Activated T-cell treated with anti-CD3 and anti-CD28 coated beads, Interleukin-2, amount 50 U/mL, for 72 hours (primary cell): ENCODE data around the gene HACD4. TPM values are rescaled to one million over a fixed set of nuclear protein-coding genes. Genes with fewer than 3 reads are reported as not detected.
A peak's percentile ranks its signal among the peaks of the same experiment; 100 is the strongest.

Experiments used
- ATAC-seq, 2 donors: fragments of 150-1000 bp; cut with Tn5 transposase; replicated peaks in 1 of 2; 2 replicates each; pipeline ENCODE4 v1.10.0; 2021; ENCODE audit warnings: moderate library complexity in 2 of 2, mild to moderate bottlenecking in 1 of 2
- DNase-seq, 2 donors: peaks; one replicate each; pipeline ENCODE4 v3.0.0; 2021 to 2022; ENCODE audit warnings: mixed read lengths in 1 of 2
- H3K27ac Mint-ChIP-seq: one replicate; pipeline ENCODE4 v1.8.0; 2022; ENCODE audit warnings: mild to moderate bottlenecking, moderate library complexity, mixed read lengths
- H3K27me3 Mint-ChIP-seq: one replicate; pipeline ENCODE4 v1.8.0; 2022; ENCODE audit warnings: low read depth, mixed read lengths
- H3K36me3 Mint-ChIP-seq, 2 donors: one replicate each; pipeline ENCODE4 v1.8.0; 2022; ENCODE audit warnings: mixed read lengths in 2 of 2, mild to moderate bottlenecking in 1 of 2; ENCODE audit not compliant: insufficient read depth in 2 of 2
- H3K4me1 Mint-ChIP-seq: one replicate; pipeline ENCODE4 v1.8.0; 2022; ENCODE audit warnings: low read depth, mixed read lengths
- H3K4me3 Mint-ChIP-seq, 2 donors: one replicate each; pipeline ENCODE4 v1.8.0; 2022; ENCODE audit warnings: mild to moderate bottlenecking in 2 of 2, mixed read lengths in 2 of 2, moderate library complexity in 2 of 2
- H3K9me3 Mint-ChIP-seq, 2 donors: one replicate each; pipeline ENCODE4 v1.8.0; 2022; ENCODE audit warnings: mixed read lengths in 2 of 2
- total RNA-seq, 2 donors: library from RNA; stranded (reverse); gene quantifications; one replicate each; pipeline ENCODE4 v1.2.3, GENCODE V29; 2022

HACD4 gene
- total RNA-seq, 2 donors from 2014 or later = 1.8 to 3.3 TPM

GRCh38 chr9:21039302-21039701 is 7.9 kb upstream of the HACD4 start:
- no peaks in the 10 kb centered on the region for H3K27me3 Mint-ChIP-seq
- DNase-seq = no peak
- no peak for ATAC-seq
- peaks cover 6% of the 10 kb centered on the region for H3K4me1 Mint-ChIP-seq
- H3K27ac Mint-ChIP-seq = no peak overlapping the region
- H3K36me3 Mint-ChIP-seq = no peaks in the 10 kb centered on the region
- H3K9me3 Mint-ChIP-seq = no peaks in the 10 kb centered on the region
- H3K4me3 Mint-ChIP-seq = no peak overlapping the region

DNA sequence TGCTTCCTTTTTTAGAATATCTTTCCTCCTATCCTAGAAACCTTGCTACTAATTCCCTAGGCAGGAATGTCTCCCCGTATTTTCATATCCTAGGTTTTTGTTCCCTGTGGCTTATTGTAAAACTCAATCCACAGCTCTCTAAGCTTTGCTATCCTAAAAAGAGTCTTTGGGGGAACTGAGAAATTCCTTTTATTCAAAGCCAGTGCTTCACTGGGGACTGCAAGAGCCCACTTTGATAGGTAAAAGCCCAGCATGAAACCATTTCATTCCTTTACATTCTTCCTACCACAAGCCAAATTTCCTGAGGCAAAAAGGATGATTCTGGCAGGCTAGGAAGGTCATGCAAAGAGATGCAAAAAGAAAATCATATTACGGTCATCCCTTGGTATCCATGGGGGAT is 5.8 kb upstream of the HACD4 start:
- DNase-seq = no peak
- Mint-ChIP-seq H3K4me3 (no peak overlapping the region), H3K27me3 (no peaks in the 10 kb centered on the region), H3K4me1 (peaks cover 15% of the 10 kb centered on the region), H3K9me3 (peaks cover 0 to 2% of the 10 kb centered on the region in 2 donors), H3K27ac (no peak overlapping the region), H3K36me3 (peaks cover 0 to 2% of the 10 kb centered on the region in 2 donors)
- no peak for ATAC-seq

DNA sequence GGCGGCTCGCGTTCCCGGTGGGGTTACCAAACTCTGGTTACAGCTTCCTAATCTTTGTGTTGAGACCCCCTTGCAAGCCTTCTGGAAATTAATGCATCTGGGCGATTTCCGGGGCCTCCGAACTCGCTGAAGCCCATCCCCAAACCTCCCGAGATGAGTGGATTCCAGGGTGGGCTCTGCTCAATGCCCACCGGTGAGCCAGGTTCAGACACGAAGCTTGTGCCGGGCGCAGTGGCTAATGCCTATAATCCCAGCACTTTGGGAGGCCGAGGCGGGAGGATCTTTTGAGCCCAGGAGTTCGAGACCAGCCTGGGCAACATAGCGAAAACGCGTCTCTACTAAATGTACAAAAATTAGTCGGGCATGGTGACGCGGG is 356 bp upstream of the HACD4 start:
- no peak for DNase-seq
- H3K4me3 Mint-ChIP-seq = peak overlapping the region in 1 of 2 donors; percentile 63
- H3K9me3 Mint-ChIP-seq = peaks cover 0 to 2% of the 10 kb centered on the region in 2 donors
- H3K27ac Mint-ChIP-seq = no peak overlapping the region
- no peaks in the 10 kb centered on the region for H3K27me3 Mint-ChIP-seq
- ATAC-seq = no peak
- peaks cover 16% of the 10 kb centered on the region for H3K4me1 Mint-ChIP-seq
- peaks cover 0 to 2% of the 10 kb centered on the region in 2 donors for H3K36me3 Mint-ChIP-seq

DNA sequence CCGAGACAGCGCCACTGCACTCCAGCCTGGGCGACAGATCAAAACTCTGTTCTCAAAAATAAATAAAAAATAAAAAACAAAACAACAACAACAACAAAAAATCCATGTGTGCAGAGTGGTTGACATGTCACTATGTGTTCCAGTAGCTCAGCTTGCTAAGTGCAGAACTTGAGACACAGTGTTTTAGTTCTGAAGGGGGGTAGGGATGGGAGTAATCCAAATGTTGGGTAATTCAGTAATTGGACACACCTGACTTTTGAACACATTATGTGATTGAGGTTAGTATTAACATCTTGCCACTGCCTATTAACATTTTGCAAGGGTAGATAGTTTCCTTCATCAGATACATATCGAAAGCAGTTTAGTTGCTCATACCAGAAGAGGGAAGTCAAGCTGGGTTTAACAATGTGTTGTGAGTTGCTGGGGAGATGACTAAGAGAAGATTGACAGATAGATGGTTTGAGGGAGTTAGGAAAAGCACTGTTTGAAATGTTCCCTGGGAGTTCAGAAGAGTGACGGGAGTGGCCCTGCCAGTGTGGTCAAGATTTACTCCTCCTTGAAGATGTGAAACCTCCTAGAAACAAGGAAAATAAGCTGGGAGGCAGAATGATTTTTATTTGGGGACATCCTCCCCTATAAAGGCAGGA is 928 bp downstream of the HACD4 start:
- peaks cover 0 to 7% of the 10 kb centered on the region in 2 donors for H3K36me3 Mint-ChIP-seq
- DNase-seq = peak; percentile 26 to 27
- H3K4me3 Mint-ChIP-seq = no peak overlapping the region
- H3K27me3 Mint-ChIP-seq = no peaks in the 10 kb centered on the region
- no peak overlapping the region for H3K27ac Mint-ChIP-seq
- H3K9me3 Mint-ChIP-seq = peaks cover 0 to 2% of the 10 kb centered on the region in 2 donors
- peaks cover 16% of the 10 kb centered on the region for H3K4me1 Mint-ChIP-seq
- ATAC-seq = peak; percentile 78 to 79

GRCh38 chr9:21029661-21030060 is 1.8 kb downstream of the HACD4 start:
- Mint-ChIP-seq H3K36me3 (peaks cover 0 to 7% of the 10 kb centered on the region in 2 donors), H3K9me3 (peaks cover 0 to 2% of the 10 kb centered on the region in 2 donors), H3K4me1 (peaks cover 16% of the 10 kb centered on the region), H3K27me3 (no peaks in the 10 kb centered on the region), H3K4me3 (no peak overlapping the region), H3K27ac (no peak overlapping the region)
- no peak for ATAC-seq
- no peak for DNase-seq

DNA sequence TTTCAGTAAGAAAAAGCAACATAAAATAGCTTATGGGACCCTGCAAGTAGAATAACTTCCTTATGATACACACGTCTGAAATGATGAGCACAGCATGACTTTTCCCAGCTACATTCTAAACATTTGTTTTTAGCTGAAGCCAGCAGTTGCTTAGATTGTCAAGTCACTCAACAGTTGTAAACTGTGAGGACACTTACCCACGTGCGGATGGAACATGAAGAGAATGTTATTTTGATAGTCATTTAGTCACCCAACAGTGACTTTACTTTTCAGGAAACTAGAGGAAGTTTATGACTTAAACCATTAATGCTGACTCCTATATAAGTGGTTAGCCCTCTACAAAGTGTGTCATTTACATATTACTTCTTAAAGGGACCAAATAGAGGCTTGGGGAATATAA is 3.0 kb downstream of the HACD4 start:
- no peak overlapping the region for H3K4me3 Mint-ChIP-seq
- no peaks in the 10 kb centered on the region for H3K27me3 Mint-ChIP-seq
- H3K4me1 Mint-ChIP-seq = peaks cover 16% of the 10 kb centered on the region
- DNase-seq = no peak
- H3K36me3 Mint-ChIP-seq = peaks cover 0 to 9% of the 10 kb centered on the region in 2 donors
- H3K27ac Mint-ChIP-seq = no peak overlapping the region
- peak in 1 of 2 donors; percentile 19 for ATAC-seq
- no peaks in the 10 kb centered on the region for H3K9me3 Mint-ChIP-seq

- peaks cover 0 to 9% of the 10 kb centered on the region in 2 donors for H3K36me3 Mint-ChIP-seq
- no peak overlapping the region for H3K27ac Mint-ChIP-seq
- ATAC-seq (no peak), DNase-seq (no peak)
- H3K9me3 Mint-ChIP-seq = no peaks in the 10 kb centered on the region
- no peak overlapping the region for H3K4me3 Mint-ChIP-seq
- no peaks in the 10 kb centered on the region for H3K27me3 Mint-ChIP-seq
- H3K4me1 Mint-ChIP-seq = peaks cover 7% of the 10 kb centered on the region
Observed at GRCh38 chr9:21027295-21027694, 4.1 kb downstream of the HACD4 start.

DNA sequence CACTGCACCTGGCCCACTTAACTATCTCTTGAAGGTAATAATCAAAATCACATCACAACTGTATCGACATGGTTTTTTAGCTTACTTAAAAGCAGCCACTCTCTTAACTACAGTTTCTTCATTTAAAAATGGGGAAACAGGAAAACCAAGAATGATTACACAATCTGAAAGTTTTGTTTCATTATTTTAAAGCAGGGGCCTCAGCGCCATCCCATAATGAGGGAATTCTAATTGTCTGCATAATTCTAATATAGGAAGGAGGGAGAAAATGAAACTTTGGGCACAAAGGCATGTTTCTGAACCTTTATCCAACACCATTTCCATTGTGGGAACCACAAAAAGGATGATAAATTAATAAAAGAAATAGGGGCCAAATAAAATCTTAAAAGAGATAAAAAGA is 7.6 kb downstream of the HACD4 start:
- DNase-seq = no peak
- no peak for ATAC-seq
- no peak overlapping the region for H3K27ac Mint-ChIP-seq
- no peaks in the 10 kb centered on the region for H3K27me3 Mint-ChIP-seq
- H3K36me3 Mint-ChIP-seq = peaks cover 2 to 10% of the 10 kb centered on the region in 2 donors
- H3K4me1 Mint-ChIP-seq = no peaks in the 10 kb centered on the region
- H3K4me3 Mint-ChIP-seq = no peak overlapping the region
- H3K9me3 Mint-ChIP-seq = no peaks in the 10 kb centered on the region

DNA sequence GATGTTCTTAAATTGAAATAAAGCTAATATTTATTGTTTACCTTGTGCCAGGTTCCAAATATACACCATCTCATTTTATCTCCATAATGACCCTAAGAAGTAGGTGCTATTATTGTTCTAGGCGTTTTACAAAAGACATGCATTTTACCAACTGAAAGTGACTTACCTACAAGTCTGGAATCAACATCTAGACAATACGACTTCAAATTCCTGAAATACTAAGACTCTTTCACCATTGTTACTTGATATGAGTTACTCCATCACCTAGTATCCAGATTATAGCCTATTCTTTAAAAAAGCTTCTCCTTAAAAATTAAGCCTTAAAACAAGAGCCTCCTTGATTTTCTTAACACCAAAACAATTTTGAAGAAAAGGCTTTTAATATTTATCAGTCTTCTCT is 13.3 kb downstream of the HACD4 start:
- Mint-ChIP-seq H3K4me1 (no peaks in the 10 kb centered on the region), H3K36me3 (peaks cover 1 to 2% of the 10 kb centered on the region in 2 donors), H3K4me3 (no peak overlapping the region), H3K27me3 (no peaks in the 10 kb centered on the region), H3K9me3 (no peaks in the 10 kb centered on the region), H3K27ac (no peak overlapping the region)
- ATAC-seq = no peak
- no peak for DNase-seq

DNA sequence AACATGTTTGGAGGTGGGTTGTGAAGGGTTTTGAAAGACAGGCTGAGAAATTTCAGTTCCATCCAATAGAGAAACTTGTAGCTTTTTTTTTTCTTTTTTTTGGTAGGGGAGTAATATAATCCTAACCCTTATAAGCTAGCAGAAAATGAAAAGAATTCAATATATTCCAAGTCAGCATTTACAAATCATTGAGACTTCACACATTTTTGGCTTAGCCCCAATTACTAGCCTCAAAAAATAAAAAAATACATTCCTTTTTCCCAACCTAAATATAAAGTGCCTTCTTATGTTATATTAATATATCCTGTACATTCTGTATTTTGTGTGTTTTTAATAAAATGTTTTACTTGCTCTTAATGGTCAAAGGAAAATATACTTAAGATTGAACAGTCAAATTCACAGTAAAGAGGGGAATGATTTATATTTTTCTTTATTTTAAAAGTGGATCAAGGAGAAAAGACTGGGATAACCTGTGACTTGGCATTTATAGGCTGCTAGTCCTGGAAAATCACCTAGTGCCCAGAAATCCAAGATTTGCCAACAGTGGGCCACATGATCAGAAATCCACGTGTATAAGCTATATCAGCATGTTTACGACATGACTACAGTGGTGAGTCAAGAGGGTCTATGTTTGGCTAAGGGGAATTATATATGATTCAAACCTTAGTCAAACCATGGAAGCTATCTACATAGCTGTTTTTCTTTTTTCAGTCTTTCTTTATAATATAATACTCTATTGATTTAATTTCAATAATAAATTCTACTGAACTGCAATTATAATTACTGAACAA is 14.5 kb downstream of the HACD4 start:
- ATAC-seq (peak in 1 of 2 donors; percentile 67), DNase-seq (no peak)
- no peaks in the 10 kb centered on the region for H3K9me3 Mint-ChIP-seq
- no peaks in the 10 kb centered on the region for H3K4me1 Mint-ChIP-seq
- H3K4me3 Mint-ChIP-seq = no peak overlapping the region
- H3K27me3 Mint-ChIP-seq = no peaks in the 10 kb centered on the region
- H3K36me3 Mint-ChIP-seq = peaks cover 1 to 2% of the 10 kb centered on the region in 2 donors
- no peak overlapping the region for H3K27ac Mint-ChIP-seq

DNA sequence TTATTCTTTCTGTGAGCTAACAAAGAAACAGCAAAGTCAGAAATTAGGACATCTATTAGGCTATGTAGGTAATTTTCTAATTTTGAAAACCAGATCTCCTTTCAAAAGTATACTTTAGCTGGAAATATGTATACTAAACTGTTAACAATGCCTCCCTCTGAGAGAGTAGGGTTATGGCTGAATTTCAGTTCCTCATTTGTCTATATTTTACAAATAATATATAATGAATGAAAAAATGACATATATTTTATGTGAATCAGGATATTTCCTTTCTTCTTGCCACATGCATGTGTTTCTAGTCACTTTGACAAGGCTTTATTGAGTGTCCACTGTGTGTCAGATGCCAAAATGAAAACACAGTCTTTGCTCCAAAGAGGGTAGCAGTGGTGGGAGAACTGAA is 15.4 kb downstream of the HACD4 start:
- no peak overlapping the region for H3K4me3 Mint-ChIP-seq
- H3K36me3 Mint-ChIP-seq = no peaks in the 10 kb centered on the region
- DNase-seq (no peak), ATAC-seq (no peak)
- no peaks in the 10 kb centered on the region for H3K4me1 Mint-ChIP-seq
- no peak overlapping the region for H3K27ac Mint-ChIP-seq
- no peaks in the 10 kb centered on the region for H3K27me3 Mint-ChIP-seq
- H3K9me3 Mint-ChIP-seq = no peaks in the 10 kb centered on the region

DNA sequence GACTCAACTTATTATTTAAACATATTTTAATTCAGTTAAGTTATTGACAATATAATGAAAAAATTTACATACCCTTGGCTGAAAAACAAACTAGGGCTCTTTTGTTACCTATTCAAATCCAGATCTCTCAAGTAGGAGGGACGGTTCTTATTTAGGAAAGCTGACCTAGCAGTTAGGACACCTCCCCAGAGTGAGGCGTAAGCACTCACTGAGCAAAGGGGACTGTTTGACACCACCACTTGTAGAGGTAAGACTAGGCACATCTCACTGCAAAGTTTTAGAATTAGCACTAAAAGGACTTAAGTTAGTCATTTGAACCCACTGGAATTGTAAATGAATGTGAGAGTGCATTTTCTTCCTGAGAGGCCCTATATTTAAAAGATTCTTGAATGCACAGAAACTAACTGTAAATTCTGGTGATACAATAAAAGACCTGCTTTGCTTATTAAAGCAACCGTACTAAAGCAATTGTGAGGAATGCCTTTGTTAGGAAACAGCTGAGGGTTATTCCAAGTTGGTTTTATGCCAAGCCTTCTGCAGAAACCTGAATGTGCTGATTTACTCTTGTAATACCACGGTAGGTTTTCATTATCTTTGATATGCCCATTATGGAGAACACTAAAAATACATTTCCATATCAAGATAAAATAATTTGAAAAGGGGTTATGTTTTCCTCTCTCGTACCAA is 16.2 kb downstream of the HACD4 start:
- Mint-ChIP-seq H3K4me3 (no peak overlapping the region), H3K36me3 (no peaks in the 10 kb centered on the region), H3K9me3 (no peaks in the 10 kb centered on the region), H3K4me1 (no peaks in the 10 kb centered on the region), H3K27me3 (no peaks in the 10 kb centered on the region), H3K27ac (no peak overlapping the region)
- DNase-seq (no peak), ATAC-seq (no peak)

- DNase-seq (no peak), ATAC-seq (no peak)
- peak overlapping the region in 1 of 2 donors; percentile 25 for H3K4me3 Mint-ChIP-seq
- peak overlapping the region; percentile 79 for H3K27ac Mint-ChIP-seq
- peaks cover 8 to 15% of the 10 kb centered on the region in 2 donors for H3K36me3 Mint-ChIP-seq
- no peaks in the 10 kb centered on the region for H3K27me3 Mint-ChIP-seq
- peaks cover 2 to 7% of the 10 kb centered on the region in 2 donors for H3K9me3 Mint-ChIP-seq
- H3K4me1 Mint-ChIP-seq = peaks cover 34% of the 10 kb centered on the region
Observed at GRCh38 chr9:21002040-21002439, 29.4 kb downstream of the HACD4 start.
